Measurements from ENCODE around the gene RNF217.

Gene RNF217

GRCh38 chr6:124978451-124979293 is 16.4 kb downstream of the RNF217 start:
- TF ChIP-seq TAF1 (IDR thresholded peaks at IDR 0.05; ENCODE audit: borderline replicate concordance, low read depth, low read length) (no peak), POLR2AphosphoS5 (IDR thresholded peaks at IDR 0.05; ENCODE audit: low read depth, low read length) (no peak), POLR2A (IDR thresholded peaks at IDR 0.05; ENCODE audit: low read depth, low read length) (no peak)
- no peak for FAIRE-seq

GRCh38 chr6:124979294-124979678 is 17.0 kb downstream of the RNF217 start:
- TF ChIP-seq POLR2AphosphoS5 (IDR thresholded peaks at IDR 0.05; ENCODE audit: low read depth, low read length) (no peak), TAF1 (IDR thresholded peaks at IDR 0.05; ENCODE audit: borderline replicate concordance, low read depth, low read length) (no peak), POLR2A (IDR thresholded peaks at IDR 0.05; ENCODE audit: low read depth, low read length) (no peak)
- DNase-seq (ENCODE audit: insufficient read length) (no peak), FAIRE-seq (no peak)

More at GRCh38 chr6:124978451-124979293, 16.4 kb downstream of the RNF217 start:
- DNase-seq (ENCODE audit: insufficient read length): no peak

- TF ChIP-seq TAF1 (IDR thresholded peaks at IDR 0.05; ENCODE audit: borderline replicate concordance, low read depth, low read length) (no peak), POLR2A (IDR thresholded peaks at IDR 0.05; ENCODE audit: low read depth, low read length) (no peak), POLR2AphosphoS5 (IDR thresholded peaks at IDR 0.05; ENCODE audit: low read depth, low read length) (no peak)
- no peak for FAIRE-seq
- no peak for DNase-seq (ENCODE audit: insufficient read length)
These were observed 20.4 kb downstream of the RNF217 start for GRCh38 chr6:124982669-124983068.

GRCh38 chr6:124983383-124984083 is 21.3 kb downstream of the RNF217 start:
- no peak for TF ChIP-seq POLR2A (IDR thresholded peaks at IDR 0.05; ENCODE audit: low read depth, low read length)
- TF ChIP-seq POLR2AphosphoS5 (IDR thresholded peaks at IDR 0.05; ENCODE audit: low read depth, low read length): no peak
- no peak for FAIRE-seq
- no peak for DNase-seq (ENCODE audit: insufficient read length)

GRCh38 chr6:124984668-124985338 is 22.6 kb downstream of the RNF217 start:
- no peak for DNase-seq (ENCODE audit: insufficient read length)
- no peak for FAIRE-seq
- no peak for TF ChIP-seq POLR2A (IDR thresholded peaks at IDR 0.05; ENCODE audit: low read depth, low read length)
- no peak for TF ChIP-seq POLR2AphosphoS5 (IDR thresholded peaks at IDR 0.05; ENCODE audit: low read depth, low read length)
- no peak for TF ChIP-seq TAF1 (IDR thresholded peaks at IDR 0.05; ENCODE audit: borderline replicate concordance, low read depth, low read length)

- DNase-seq (ENCODE audit: insufficient read length): no peak
- FAIRE-seq: no peak
- TF ChIP-seq TAF1 (IDR thresholded peaks at IDR 0.05; ENCODE audit: borderline replicate concordance, low read depth, low read length) (no peak), POLR2AphosphoS5 (IDR thresholded peaks at IDR 0.05; ENCODE audit: low read depth, low read length) (no peak), POLR2A (IDR thresholded peaks at IDR 0.05; ENCODE audit: low read depth, low read length) (no peak)
These were observed 23.9 kb downstream of the RNF217 start for GRCh38 chr6:124986164-124986563.

GRCh38 chr6:124987291-124987690 is 25.1 kb downstream of the RNF217 start:
- FAIRE-seq (no peak), DNase-seq (ENCODE audit: insufficient read length) (no peak)
- TF ChIP-seq POLR2AphosphoS5 (IDR thresholded peaks at IDR 0.05; ENCODE audit: low read depth, low read length) (no peak), POLR2A (IDR thresholded peaks at IDR 0.05; ENCODE audit: low read depth, low read length) (no peak), TAF1 (IDR thresholded peaks at IDR 0.05; ENCODE audit: borderline replicate concordance, low read depth, low read length) (no peak)

GRCh38 chr6:124987999-124988591 is 25.9 kb downstream of the RNF217 start:
- DNase-seq (ENCODE audit: insufficient read length) (no peak), FAIRE-seq (no peak)
- no peak for TF ChIP-seq POLR2A (IDR thresholded peaks at IDR 0.05; ENCODE audit: low read depth, low read length)
- no peak for TF ChIP-seq TAF1 (IDR thresholded peaks at IDR 0.05; ENCODE audit: borderline replicate concordance, low read depth, low read length)
- TF ChIP-seq POLR2AphosphoS5 (IDR thresholded peaks at IDR 0.05; ENCODE audit: low read depth, low read length): no peak

GRCh38 chr6:124989136-124989983 is 27.1 kb downstream of the RNF217 start:
- FAIRE-seq: no peak
- DNase-seq (ENCODE audit: insufficient read length): no peak
- TF ChIP-seq TAF1 (IDR thresholded peaks at IDR 0.05; ENCODE audit: borderline replicate concordance, low read depth, low read length) (no peak), POLR2A (IDR thresholded peaks at IDR 0.05; ENCODE audit: low read depth, low read length) (no peak), POLR2AphosphoS5 (IDR thresholded peaks at IDR 0.05; ENCODE audit: low read depth, low read length) (no peak)

GRCh38 chr6:124990988-124991387 is 28.8 kb downstream of the RNF217 start:
- DNase-seq (ENCODE audit: insufficient read length) (no peak), FAIRE-seq (no peak)
- TF ChIP-seq POLR2A (IDR thresholded peaks at IDR 0.05; ENCODE audit: low read depth, low read length) (no peak), POLR2AphosphoS5 (IDR thresholded peaks at IDR 0.05; ENCODE audit: low read depth, low read length) (no peak), TAF1 (IDR thresholded peaks at IDR 0.05; ENCODE audit: borderline replicate concordance, low read depth, low read length) (no peak)

All from GM12892 (cell line).